ENCODE measurements around the gene BTBD9. TPM values are rescaled to one million over a fixed set of nuclear protein-coding genes. Genes with fewer than 3 reads are reported as not detected.

BTBD9 gene
- total and polyA plus RNA-seq, 9 of the 15 experiments (the other 6 are each of a cell fraction or from before 2014, with no cell fraction given), result 0.08 to 1.6 (median 0.58) TPM

GRCh38 chr6:38687043-38687353 lies 47.3 kb upstream of the BTBD9 start:
- Histone ChIP-seq H3K27me3 (ENCODE audit: control insufficient read depth in 2 of 2, insufficient read depth in 2 of 2, low read length in 2 of 2) (no peaks in the 10 kb centered on the region), H3K4me1 (replicated peaks in 1 of 2; ENCODE audit: control insufficient read depth in 2 of 2, insufficient read depth in 2 of 2, low read length in 2 of 2) (no peaks in the 10 kb centered on the region), H3K4me2 (ENCODE audit: insufficient read depth, low read length) (no peak overlapping the region), H3K4me3 (no peak overlapping the region), H3K27ac (ENCODE audit: extremely low read depth, low read depth, low read length) (no peak overlapping the region), H3K9me1 (ENCODE audit: control insufficient read depth, insufficient read depth, low read length) (no peaks in the 10 kb centered on the region), H3K36me3 (ENCODE audit: control insufficient read depth, insufficient read depth, low read length) (peaks cover 55% of the 10 kb centered on the region), H2AFZ (ENCODE audit: low read depth, low read length) (no peak overlapping the region), H4K20me1 (replicated peaks; ENCODE audit: control insufficient read depth, insufficient read depth, low read length) (peaks cover 18% of the 10 kb centered on the region), H3K9me3 (replicated peaks; ENCODE audit: control insufficient read depth, insufficient read depth, low read depth, low read length) (no peaks in the 10 kb centered on the region), H3K79me2 (ENCODE audit: control insufficient read depth, insufficient read depth, low read length) (peaks cover 73% of the 10 kb centered on the region), H3K9ac (ENCODE audit: insufficient read depth in 1 of 2, low read depth in 2 of 2, low read length in 2 of 2) (no peak overlapping the region)
- ATAC-seq (peak; percentile 27; the same call in 2 of the 3 replicates), FAIRE-seq (no peak), DNase-seq (ENCODE audit: extremely low read depth in 1 of 4, low spot score in 3 of 4) (no peak)
- CTCF ChIA-PET (ENCODE audit: low intra/inter-chr PET ratio), result no interaction called here
- 77% methylated on average over 2 of the region's 2 CpGs for WGBS (ENCODE audit: insufficient coverage, low coverage, missing lambda C conversion rate)
- TF ChIP-seq STAG1 (CRISPR knock-in tag; IDR thresholded peaks at IDR 0.05; ENCODE audit: borderline replicate concordance) (no peak), ESRRB (CRISPR knock-in tag; IDR thresholded peaks at IDR 0.05; ENCODE audit: borderline replicate concordance) (no peak), ZNF347 (CRISPR knock-in tag; IDR thresholded peaks at IDR 0.05; ENCODE audit: low read depth) (no peak)
- POLR2A ChIA-PET, result interaction anchor here (1.8 to 2.0 kb wide), 2 partner anchors 8 to 16 kb away, joined by 6 to 8 read pairs; partner anchors contain the start of gene GLO1
- intact Hi-C loops (cut with micrococcal nuclease) (no loop called here), in situ Hi-C loops (cut with MboI) (no loop called here)
- no TSS peak for BruUV-seq (replicated peaks)

DNA sequence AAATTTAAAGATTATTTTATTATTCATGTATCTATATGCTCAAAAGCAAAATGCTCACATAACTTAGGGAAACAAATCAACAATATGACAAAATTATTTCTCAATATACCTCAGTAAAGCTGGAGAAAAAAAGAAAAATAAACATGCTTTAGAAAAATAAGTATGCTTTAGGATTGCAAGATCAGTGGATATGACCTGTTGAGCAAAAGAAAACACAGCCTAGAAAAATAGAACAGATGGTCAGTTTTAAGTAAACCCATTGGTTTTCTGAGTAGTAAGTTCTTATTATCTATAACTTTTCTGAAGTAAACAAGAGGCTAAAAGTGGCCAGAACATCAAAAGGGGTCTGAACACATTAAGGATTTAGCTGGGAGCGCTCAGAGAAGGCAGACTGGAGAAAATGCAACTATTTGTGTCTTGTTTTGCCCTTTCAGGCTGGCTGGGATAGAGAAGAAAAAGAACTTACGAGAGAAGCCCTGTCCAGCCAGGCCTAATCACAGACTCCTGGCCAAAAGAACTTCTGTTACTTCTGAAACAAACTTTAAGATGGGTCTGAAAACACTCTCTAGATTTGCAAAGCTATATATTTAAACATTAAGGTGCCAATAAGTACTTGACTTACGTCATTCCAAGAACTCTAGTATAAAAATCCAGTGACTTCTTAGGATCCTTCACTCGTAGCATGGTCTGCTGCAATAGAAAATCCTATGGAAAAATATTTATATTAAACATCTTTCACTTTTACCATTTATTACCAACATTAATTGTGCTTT lies 46.7 kb upstream of the BTBD9 start:
- in situ Hi-C loops (cut with MboI), result no loop called here

More for the DNA sequence above, 46.7 kb upstream of the BTBD9 start:
- Histone ChIP-seq H3K9ac (ENCODE audit: insufficient read depth in 1 of 2, low read depth in 2 of 2, low read length in 2 of 2) (no peak overlapping the region), H3K36me3 (ENCODE audit: control insufficient read depth, insufficient read depth, low read length) (peaks cover 60% of the 10 kb centered on the region), H4K20me1 (replicated peaks; ENCODE audit: control insufficient read depth, insufficient read depth, low read length) (peaks cover 18% of the 10 kb centered on the region), H3K27me3 (ENCODE audit: control insufficient read depth in 2 of 2, insufficient read depth in 2 of 2, low read length in 2 of 2) (no peaks in the 10 kb centered on the region), H3K27ac (ENCODE audit: extremely low read depth, low read depth, low read length) (no peak overlapping the region), H2AFZ (ENCODE audit: low read depth, low read length) (no peak overlapping the region), H3K4me2 (ENCODE audit: insufficient read depth, low read length) (no peak overlapping the region), H3K9me1 (ENCODE audit: control insufficient read depth, insufficient read depth, low read length) (no peaks in the 10 kb centered on the region), H3K4me3 (no peak overlapping the region), H3K9me3 (replicated peaks; ENCODE audit: control insufficient read depth, insufficient read depth, low read depth, low read length) (no peaks in the 10 kb centered on the region), H3K4me1 (replicated peaks in 1 of 2; ENCODE audit: control insufficient read depth in 2 of 2, insufficient read depth in 2 of 2, low read length in 2 of 2) (no peaks in the 10 kb centered on the region), H3K79me2 (ENCODE audit: control insufficient read depth, insufficient read depth, low read length) (peaks cover 68% of the 10 kb centered on the region)
- TF ChIP-seq CCAR2 (IDR thresholded peaks at IDR 0.05; ENCODE audit: low read depth, low read length) (peak; percentile 91; the same call in 1 of the 2 replicates), OTX1 (CRISPR knock-in tag; IDR thresholded peaks at IDR 0.05) (no peak), GABPB2 (CRISPR knock-in tag; conservative IDR thresholded peaks at IDR 0.05) (no peak)
- ChIA-PET CTCF (ENCODE audit: low intra/inter-chr PET ratio) (no interaction called here), POLR2A (interaction anchor here (0.7 to 1.8 kb wide), 3 partner anchors 10 to 16 kb away, joined by 3 to 6 read pairs (median 3); partner anchors contain the start of gene GLO1)
- WGBS (ENCODE audit: insufficient coverage, low coverage, missing lambda C conversion rate), result 97% methylated on average over 4 of the region's 4 CpGs
- BruUV-seq (replicated peaks), result no TSS peak
- no peak for FAIRE-seq
- intact Hi-C loops (cut with micrococcal nuclease), result no loop called here
- DNase-seq (ENCODE audit: extremely low read depth in 1 of 4, low spot score in 3 of 4), result no peak
- no peak for ATAC-seq
